H1 (cell line): ENCODE measurements around the gene NFATC1. TPM values are rescaled to one million over a fixed set of nuclear protein-coding genes. Genes with fewer than 3 reads are reported as not detected.

Experiments used
- CTCF ChIA-PET: fragments of 300-600 bp; sonication (Branson Sonifier 250); formaldehyde crosslinking; loops from one replicate; lab custom pipeline; 2021; ENCODE audit not compliant: partially characterized antibody; lab: Charles Lee
- POLR2A ChIA-PET: fragments of 300-600 bp; sonication (Branson Sonifier 250); formaldehyde crosslinking; loops from one replicate; lab custom pipeline; 2021; ENCODE audit warnings: inconsistent platforms; ENCODE audit not compliant: partially characterized antibody; lab: Charles Lee
- DNase-seq, 2 experiments: peaks; one replicate each; pipeline versions ENCODE4 v3.0.0 to v3.0.0-alpha.2; 2010 to 2022; ENCODE audit warnings: low spot score in 2 of 2, low read depth in 1 of 2, mixed read lengths in 1 of 2
- FAIRE-seq: peaks from 2 replicates; lab custom pipeline; 2011; peaks lifted over from hg19 to GRCh38; lab: Jason Lieb, UNC
- H2AFZ ChIP-seq: 2 replicates; pipeline ENCODE4 v1.8.1; 2012; ENCODE audit warnings: low read length, inconsistent platforms
- H2AK5ac ChIP-seq: 2 replicates; pipeline ENCODE4 v1.6.1; 2013; ENCODE audit warnings: low read depth, low read length
- H2BK120ac ChIP-seq: replicated peaks from 2 replicates; pipeline ENCODE3; 2013; ENCODE audit warnings: low read depth, low read length, inconsistent platforms
- H2BK12ac ChIP-seq: 2 replicates; pipeline ENCODE4 v1.6.1; 2013; ENCODE audit warnings: low read depth, low read length
- H2BK15ac ChIP-seq: 2 replicates; pipeline ENCODE4 v1.6.1; 2013; ENCODE audit warnings: low read length
- H2BK20ac ChIP-seq: 2 replicates; pipeline ENCODE4 v1.6.1; 2013; ENCODE audit warnings: low read length
- H2BK5ac ChIP-seq: 2 replicates; pipeline ENCODE4 v1.6.1; 2013; ENCODE audit warnings: low read depth, low read length
- H3K14ac ChIP-seq: 2 replicates; pipeline ENCODE4 v1.6.1; 2013; ENCODE audit warnings: inconsistent platforms; ENCODE audit not compliant: insufficient read length
- H3K18ac ChIP-seq: 2 replicates; pipeline ENCODE4 v1.6.1; 2013; ENCODE audit warnings: low read length; ENCODE audit errors: extremely low read depth
- H3K23ac ChIP-seq: 2 replicates; pipeline ENCODE4 v1.6.1; 2013; ENCODE audit warnings: inconsistent platforms; ENCODE audit not compliant: insufficient read length
- H3K23me2 ChIP-seq: 2 replicates; pipeline ENCODE4 v1.6.1; 2013; ENCODE audit warnings: low read depth, low read length
- H3K27ac ChIP-seq: 2 replicates; pipeline ENCODE4 v1.6.1; 2011; ENCODE audit warnings: low read depth, low read length, inconsistent platforms
- H3K27me3 ChIP-seq, 4 experiments: replicated peaks in 1 of 4; 1 replicate in 1 of 4; 2 replicates in 3 of 4; pipeline versions ENCODE4 v1.6.1 to v1.8.1; 2011 to 2013; ENCODE audit warnings: low read length in 3 of 4, mild to moderate bottlenecking in 3 of 4, inconsistent platforms in 2 of 4, mixed read lengths in 2 of 4, moderate library complexity in 1 of 4; ENCODE audit not compliant: control insufficient read depth in 3 of 4, insufficient read depth in 3 of 4; ENCODE audit errors: extremely low read depth in 1 of 4
- H3K36me3 ChIP-seq, 4 experiments: 2 replicates each; pipeline versions ENCODE4 v1.6.1 to v1.8.1; 2011 to 2013; ENCODE audit warnings: mild to moderate bottlenecking in 4 of 4, low read length in 3 of 4, moderate library complexity in 2 of 4, control low read depth in 1 of 4, inconsistent platforms in 1 of 4; ENCODE audit not compliant: insufficient read depth in 4 of 4, control insufficient read depth in 2 of 4
- H3K4ac ChIP-seq: replicated peaks from 2 replicates; pipeline ENCODE3; 2013; ENCODE audit warnings: low read length, low read depth, mixed read lengths, inconsistent platforms; ENCODE audit not compliant: insufficient read length
- H3K4me1 ChIP-seq, 4 experiments: replicated peaks in 1 of 4; 1 replicate in 1 of 4; 2 replicates in 3 of 4; pipeline versions ENCODE4 v1.6.1 to v1.8.1; 2011 to 2013; ENCODE audit warnings: low read length in 3 of 4, inconsistent platforms in 2 of 4, mixed read lengths in 1 of 4; ENCODE audit not compliant: insufficient read depth in 4 of 4, control insufficient read depth in 3 of 4
- H3K4me2 ChIP-seq, 2 experiments: 2 replicates each; pipeline versions ENCODE4 v1.6.1 to v1.8.1; 2011 to 2013; ENCODE audit warnings: low read depth in 2 of 2, low read length in 2 of 2, control low read depth in 1 of 2, inconsistent platforms in 1 of 2, mild to moderate bottlenecking in 1 of 2; ENCODE audit not compliant: insufficient read depth in 1 of 2
- H3K4me3 ChIP-seq, 4 experiments: fragments of 200-600, 300-600 bp in 1 of 4; sonication (generic), shearing (Covaris generic), sonication (Bioruptor Twin) in 1 of 4; 2 replicates each; pipeline versions ENCODE4 v1.5.1 to v1.8.1; 2011 to 2016; ENCODE audit warnings: low read length in 4 of 4, low read depth in 3 of 4, control low read depth in 2 of 4, inconsistent platforms in 2 of 4, mild to moderate bottlenecking in 2 of 4, mixed read lengths in 1 of 4, moderate library complexity in 1 of 4; ENCODE audit not compliant: insufficient read depth in 2 of 4; ENCODE audit errors: extremely low read depth in 1 of 4
- H3K56ac ChIP-seq: replicated peaks from 2 replicates; pipeline ENCODE3; 2013; ENCODE audit warnings: low read depth, mild to moderate bottlenecking, mixed read lengths, low read length, inconsistent platforms; ENCODE audit not compliant: insufficient read length
- H3K79me1 ChIP-seq: 2 replicates; pipeline ENCODE4 v1.6.1; 2013; ENCODE audit warnings: low read depth, low read length, control low read depth
- H3K79me2 ChIP-seq, 2 experiments: 2 replicates each; pipeline versions ENCODE4 v1.6.1 to v1.8.1; 2012 to 2013; ENCODE audit warnings: low read length in 2 of 2, mild to moderate bottlenecking in 2 of 2, inconsistent platforms in 1 of 2; ENCODE audit not compliant: insufficient read depth in 2 of 2, control insufficient read depth in 1 of 2
- H3K9ac ChIP-seq, 4 experiments: replicated peaks in 1 of 4; 1 replicate in 1 of 4; 2 replicates in 3 of 4; pipeline versions ENCODE4 v1.6.1 to v1.8.1; 2011 to 2013; ENCODE audit warnings: low read depth in 3 of 4, low read length in 3 of 4, control low read depth in 2 of 4, mild to moderate bottlenecking in 2 of 4, moderate library complexity in 2 of 4, inconsistent platforms in 1 of 4; ENCODE audit errors: extremely low read depth in 1 of 4
- H3K9me3 ChIP-seq, 2 experiments: 2 replicates each; pipeline versions ENCODE4 v1.6.1 to v1.8.1; 2012 to 2013; ENCODE audit warnings: mild to moderate bottlenecking in 2 of 2, moderate library complexity in 2 of 2, control low read depth in 1 of 2, inconsistent platforms in 1 of 2, low read depth in 1 of 2, low read length in 1 of 2, mixed read lengths in 1 of 2; ENCODE audit not compliant: insufficient read depth in 2 of 2
- H4K20me1 ChIP-seq, 2 experiments: replicated peaks in 1 of 2; 2 replicates each; pipeline versions ENCODE3 to v1.8.1; 2011 to 2013; ENCODE audit warnings: inconsistent platforms in 2 of 2, low read length in 2 of 2, mild to moderate bottlenecking in 1 of 2; ENCODE audit not compliant: insufficient read depth in 2 of 2, control insufficient read depth in 1 of 2
- H4K5ac ChIP-seq: 2 replicates; pipeline ENCODE4 v1.6.1; 2013; ENCODE audit warnings: low read length, low read depth, mixed read lengths, inconsistent platforms; ENCODE audit not compliant: insufficient read length
- H4K8ac ChIP-seq: 2 replicates; pipeline ENCODE4 v1.8.0; 2013; ENCODE audit warnings: mild to moderate bottlenecking, moderate library complexity, low read length, inconsistent platforms; ENCODE audit not compliant: insufficient read depth; ENCODE audit errors: extremely low read depth
- H4K91ac ChIP-seq: replicated peaks from 2 replicates; pipeline ENCODE3; 2013; ENCODE audit warnings: low read length, mixed read lengths, inconsistent platforms; ENCODE audit not compliant: insufficient read length
- CHD2 ChIP-seq: IDR thresholded peaks from 2 replicates; pipeline ENCODE4 v1.6.1; 2012; ENCODE audit warnings: low read length, improper control_type of control experiment
- GABPA ChIP-seq: IDR thresholded peaks from 2 replicates; pipeline ENCODE4 v1.6.1; 2011; ENCODE audit warnings: mild to moderate bottlenecking, low read length, moderate library complexity, borderline replicate concordance; ENCODE audit not compliant: insufficient read depth
- RXRA ChIP-seq: IDR thresholded peaks from 2 replicates; pipeline ENCODE4 v1.6.1; 2011; ENCODE audit warnings: low read depth, mild to moderate bottlenecking, low read length, moderate library complexity; ENCODE audit not compliant: insufficient read depth
- SIX5 ChIP-seq: IDR thresholded peaks from 2 replicates; pipeline ENCODE4 v1.6.1; 2011; ENCODE audit warnings: mild to moderate bottlenecking, low read depth, low read length
- TAF7 ChIP-seq: optimal IDR thresholded peaks from 2 replicates; pipeline ENCODE3; 2011; ENCODE audit warnings: low read depth, mild to moderate bottlenecking, inconsistent platforms, low read length, moderate library complexity, borderline replicate concordance
- WGBS, 2 experiments: shearing (Covaris generic) in 1 of 2; methylation state at CpG; one replicate each; pipeline versions ENCODE4 v1.1.6 to v1.1.7; 2013 to 2015; ENCODE audit warnings: low lambda C conversion rate in 2 of 2, mixed read lengths in 2 of 2, inconsistent platforms in 1 of 2, low coverage in 1 of 2, missing lambda C conversion rate in 1 of 2; ENCODE audit not compliant: insufficient replicate concordance in 2 of 2, insufficient coverage in 1 of 2, insufficient read length in 1 of 2; ENCODE audit errors: extremely low coverage in 1 of 2, missing lambda C conversion rate in 1 of 2; 5-methylcytosine and 5-hydroxymethylcytosine counted together
- polyA plus RNA-seq, 7 experiments: library from polyadenylated mRNA; depleted of rRNA in 3 of 7; stranded (reverse) in 5 of 7; unstranded in 2 of 7; fragments of >200 nt in 5 of 7; fragments of 200-250 nt in 2 of 7; gene quantifications; 1 replicate in 5 of 7; 2 replicates in 1 of 7; 4 replicates in 1 of 7; pipeline versions ENCODE4 v1.2.1 to v1.2.3, GENCODE V29; 2011 to 2013; ENCODE audit warnings: missing spikeins in 2 of 7, mixed read lengths in 2 of 7
- total RNA-seq: library from RNA; stranded (reverse); fragmentation: NEBNext Ultra II Directional; extraction: Animal tissue kit (Norgen Biotek cat#: 25700); gene quantifications from 2 replicates; pipeline ENCODE4 v1.2.1, GENCODE V29; 2021

The NFATC1 gene
- total and polyA plus RNA-seq, 2 of the 8 experiments (the other 6 are each of a cell fraction or from before 2014, with no cell fraction given), result 2.0 to 6.6 TPM

DNA sequence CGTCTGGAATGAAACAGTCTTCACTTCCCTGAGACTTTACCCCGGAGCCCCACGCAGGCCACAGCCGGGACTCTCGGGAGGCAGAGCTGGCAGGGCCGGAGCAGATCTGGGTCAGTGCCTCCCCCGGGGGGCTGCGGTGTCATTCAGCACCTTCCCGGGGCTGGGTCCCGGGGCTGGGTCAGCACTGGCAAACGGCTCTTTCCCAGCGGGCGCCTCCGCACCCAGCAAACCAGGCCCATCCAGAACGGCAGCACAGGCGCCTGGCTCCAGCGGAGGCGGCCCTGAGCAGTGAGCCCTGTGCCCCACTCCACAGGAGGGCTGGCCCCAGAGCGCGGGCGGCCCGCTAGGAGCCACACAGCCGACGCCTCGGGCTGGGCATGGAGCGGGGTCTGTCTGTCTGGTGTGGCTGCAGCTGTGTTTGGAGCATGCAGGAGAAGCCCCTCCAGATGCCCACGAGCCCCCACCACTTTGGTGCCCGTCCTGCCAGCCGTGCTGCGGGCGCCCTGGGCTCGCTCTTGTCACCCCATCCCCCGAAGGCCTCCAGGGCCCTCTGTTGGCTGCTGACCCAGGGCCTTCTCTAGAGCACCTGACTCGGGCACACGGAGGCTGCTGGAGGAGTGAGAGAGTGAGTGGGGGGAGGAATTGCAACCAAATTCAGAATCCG, 151.8 kb downstream of the NFATC1 start:
- no peak overlapping the region for H2BK12ac ChIP-seq
- no peak overlapping the region for H3K56ac ChIP-seq
- H4K5ac ChIP-seq, result no peak overlapping the region
- H2AK5ac ChIP-seq, result no peak overlapping the region
- 89% methylated on average over 32 of the region's 36 CpGs; no CpG with 5 or more reads in 1 of the 2 experiments for WGBS, 2 experiments
- H3K9ac ChIP-seq, result no peak overlapping the region
- no peaks in the 10 kb centered on the region for H3K4me1 ChIP-seq
- H2BK120ac ChIP-seq, result no peak overlapping the region
- no peaks in the 10 kb centered on the region for H3K79me2 ChIP-seq
- no peak overlapping the region for H2BK5ac ChIP-seq
- no peak for DNase-seq
- H4K8ac ChIP-seq, result no peak overlapping the region
- H2AFZ ChIP-seq, result no peak overlapping the region
- TF ChIP-seq GABPA (0 out of 2 replicates have a peak, but pooled peaks have one; percentile 24), SIX5 (no peak), RXRA (no peak), CHD2 (no peak), TAF7 (no peak)
- TF ChIP-seq, all 59 proteins: peak for 1
- peaks cover 0 to 26% of the 10 kb centered on the region in 2 experiments; a peak in 2 of 4 replicates for H3K9me3 ChIP-seq
- H3K4ac ChIP-seq, result no peak overlapping the region
- peaks cover 1% of the 10 kb centered on the region; the same call in 1 of the 2 replicates for H3K23me2 ChIP-seq
- H3K27me3 ChIP-seq, result no peaks in the 10 kb centered on the region; a peak in 1 of 7 replicates
- ChIA-PET POLR2A (no interaction called here), CTCF (interaction anchor here (0.6 kb wide), 1 partner anchor 32 kb away, joined by 3 read pairs; no protein-coding TSS in a partner anchor)
- no peaks in the 10 kb centered on the region for H4K20me1 ChIP-seq
- no peak for FAIRE-seq
- no peak overlapping the region for H3K14ac ChIP-seq
- H3K79me1 ChIP-seq, result no peaks in the 10 kb centered on the region
- H2BK20ac ChIP-seq, result no peak overlapping the region
- H3K23ac ChIP-seq, result no peak overlapping the region
- no peak overlapping the region for H2BK15ac ChIP-seq
- no peaks in the 10 kb centered on the region for H3K36me3 ChIP-seq
- H3K4me3 ChIP-seq, result no peak overlapping the region
- no peak overlapping the region for H4K91ac ChIP-seq
- no peak overlapping the region for H3K18ac ChIP-seq
- no peak overlapping the region for H3K4me2 ChIP-seq
- no peak overlapping the region for H3K27ac ChIP-seq
